ENCODE data around the gene CENPO. TPM values are rescaled to one million over a fixed set of nuclear protein-coding genes. Genes with fewer than 3 reads are reported as not detected.

Gene CENPO
- total RNA-seq, 1 experiment from 2014 or later = 33.0 TPM

DNA sequence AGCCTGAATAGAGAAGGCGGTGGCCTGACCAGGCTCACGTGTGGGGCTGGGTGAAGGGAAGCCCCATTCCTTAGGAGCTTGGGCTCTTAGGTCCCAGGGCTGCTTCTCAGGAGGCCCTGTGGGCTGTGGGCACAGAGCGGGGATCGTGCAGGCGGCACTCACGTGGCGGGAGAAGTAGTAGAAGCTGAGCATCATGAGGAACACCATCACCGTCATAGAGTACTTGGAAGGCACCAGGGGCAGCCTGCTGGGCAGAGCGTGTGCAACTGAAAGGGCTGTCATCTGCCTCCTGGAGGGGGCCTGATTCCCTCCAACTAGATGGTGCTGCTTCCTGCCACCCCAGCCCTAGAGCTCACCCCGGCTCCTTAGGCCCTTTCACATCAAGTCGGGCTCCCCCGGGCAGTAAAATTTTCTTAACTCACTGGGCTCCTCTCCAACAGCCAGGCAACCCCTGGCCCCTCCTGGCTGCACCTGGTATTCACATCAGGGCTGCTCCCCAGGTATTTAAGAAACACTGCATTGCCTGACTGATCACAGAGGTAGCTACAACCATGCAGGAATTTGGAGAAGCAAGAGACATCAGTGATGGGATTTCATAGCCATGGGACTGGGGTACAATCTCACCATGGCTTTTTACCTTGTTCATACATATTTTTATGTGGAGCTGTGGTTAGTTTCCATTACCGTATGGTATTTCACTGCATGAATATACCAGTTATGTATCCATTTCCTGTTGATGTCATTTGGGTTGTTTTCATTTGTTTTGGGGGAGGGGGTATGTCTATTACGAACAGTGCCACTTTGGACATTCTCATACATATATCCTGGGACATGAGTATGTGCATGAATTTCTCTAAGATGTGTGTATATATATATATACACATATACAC lies 32.9 kb downstream of the CENPO start:
- POLR2A ChIA-PET (ENCODE audit: unreplicated experiment) = no interaction called here
- Histone ChIP-seq H3K9me2 (ENCODE audit: insufficient read depth) (no peaks in the 10 kb centered on the region), H3F3A (ENCODE audit: insufficient read depth, low read depth) (peaks cover 5% of the 10 kb centered on the region; the same call in 1 of the 2 replicates), H3K27me3 (ENCODE audit: insufficient read depth, low read depth) (no peaks in the 10 kb centered on the region), H3K27ac (no peak overlapping the region), H3K4me3 (no peak overlapping the region), H3K9me3 (ENCODE audit: insufficient read depth, low read depth) (no peaks in the 10 kb centered on the region), H4K20me1 (ENCODE audit: insufficient read depth) (no peaks in the 10 kb centered on the region), H3K36me3 (ENCODE audit: low read depth) (no peaks in the 10 kb centered on the region; the same call in 1 of the 2 replicates), H3K4me1 (replicated peaks; ENCODE audit: insufficient read depth) (no peaks in the 10 kb centered on the region), H2AFZ (no peak overlapping the region), H3K79me2 (ENCODE audit: low read depth) (no peaks in the 10 kb centered on the region), H3K4me2 (no peak overlapping the region)
- BruUV-seq (replicated peaks) = no TSS peak
- no peak for DNase-seq
- CTCF ChIA-PET = interaction anchor here (1.0 kb wide), 1 partner anchor 33 kb away, joined by 3 read pairs; the partner anchor contains the start of genes CENPO and PTRHD1
- intact Hi-C loops (cut with micrococcal nuclease; ENCODE audit: unreplicated experiment) = loop anchor here (2.0 to 5.0 kb wide), 2 partner anchors 213 to 599 kb away; no protein-coding TSS in a partner anchor
- no peak for TF ChIP-seq EZH2 (IDR thresholded peaks at IDR 0.05; ENCODE audit: low read depth)
- TF ChIP-seq, protein P1, sequence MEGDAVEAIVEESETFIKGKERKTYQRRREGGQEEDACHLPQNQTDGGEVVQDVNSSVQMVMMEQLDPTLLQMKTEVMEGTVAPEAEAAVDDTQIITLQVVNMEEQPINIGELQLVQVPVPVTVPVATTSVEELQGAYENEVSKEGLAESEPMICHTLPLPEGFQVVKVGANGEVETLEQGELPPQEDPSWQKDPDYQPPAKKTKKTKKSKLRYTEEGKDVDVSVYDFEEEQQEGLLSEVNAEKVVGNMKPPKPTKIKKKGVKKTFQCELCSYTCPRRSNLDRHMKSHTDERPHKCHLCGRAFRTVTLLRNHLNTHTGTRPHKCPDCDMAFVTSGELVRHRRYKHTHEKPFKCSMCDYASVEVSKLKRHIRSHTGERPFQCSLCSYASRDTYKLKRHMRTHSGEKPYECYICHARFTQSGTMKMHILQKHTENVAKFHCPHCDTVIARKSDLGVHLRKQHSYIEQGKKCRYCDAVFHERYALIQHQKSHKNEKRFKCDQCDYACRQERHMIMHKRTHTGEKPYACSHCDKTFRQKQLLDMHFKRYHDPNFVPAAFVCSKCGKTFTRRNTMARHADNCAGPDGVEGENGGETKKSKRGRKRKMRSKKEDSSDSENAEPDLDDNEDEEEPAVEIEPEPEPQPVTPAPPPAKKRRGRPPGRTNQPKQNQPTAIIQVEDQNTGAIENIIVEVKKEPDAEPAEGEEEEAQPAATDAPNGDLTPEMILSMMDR (conservative IDR thresholded peaks at IDR 0.05) = no peak

DNA sequence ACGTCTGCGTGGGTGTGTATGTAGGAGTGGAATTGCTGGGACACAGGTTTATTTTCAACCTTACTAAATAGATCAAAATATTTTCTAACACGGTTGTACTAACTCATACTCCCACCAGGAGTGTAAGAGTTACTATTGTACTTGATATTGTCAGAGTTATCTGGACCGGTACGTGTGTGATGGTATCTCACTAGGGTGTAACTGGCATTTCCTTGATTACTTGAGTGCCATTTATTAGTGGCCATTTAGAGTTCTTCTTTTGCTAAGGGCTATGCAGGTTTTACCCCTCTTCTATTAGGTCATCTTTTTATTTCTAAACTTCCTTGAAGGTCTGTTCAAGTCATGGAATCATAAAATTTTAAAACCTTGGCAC lies 33.5 kb downstream of the CENPO start:
- Histone ChIP-seq H3K4me1 (replicated peaks; ENCODE audit: insufficient read depth) (no peaks in the 10 kb centered on the region), H3K9me2 (ENCODE audit: insufficient read depth) (no peaks in the 10 kb centered on the region), H3K4me2 (no peak overlapping the region), H4K20me1 (ENCODE audit: insufficient read depth) (no peaks in the 10 kb centered on the region), H3F3A (ENCODE audit: insufficient read depth, low read depth) (peaks cover 5% of the 10 kb centered on the region; the same call in 1 of the 2 replicates), H3K9me3 (ENCODE audit: insufficient read depth, low read depth) (no peaks in the 10 kb centered on the region), H3K79me2 (ENCODE audit: low read depth) (no peaks in the 10 kb centered on the region), H2AFZ (no peak overlapping the region), H3K27me3 (ENCODE audit: insufficient read depth, low read depth) (no peaks in the 10 kb centered on the region), H3K27ac (no peak overlapping the region), H3K36me3 (ENCODE audit: low read depth) (no peaks in the 10 kb centered on the region; the same call in 1 of the 2 replicates), H3K4me3 (no peak overlapping the region)
- ChIA-PET POLR2A (ENCODE audit: unreplicated experiment) (no interaction called here), CTCF (interaction anchor here (1.0 to 1.6 kb wide), 3 partner anchors 34 to 404 kb away, joined by 3 to 6 read pairs (median 6); partner anchors contain the start of genes CENPO and PTRHD1)
- TF ChIP-seq, protein P1 (conservative IDR thresholded peaks at IDR 0.05) = no peak
- no peak for TF ChIP-seq EZH2 (IDR thresholded peaks at IDR 0.05; ENCODE audit: low read depth)
- intact Hi-C loops (cut with micrococcal nuclease; ENCODE audit: unreplicated experiment) = loop anchor here (1.0 to 5.0 kb wide), 4 partner anchors 214 to 599 kb away; no protein-coding TSS in a partner anchor
- DNase-seq = no peak
- BruUV-seq (replicated peaks) = no TSS peak

DNA sequence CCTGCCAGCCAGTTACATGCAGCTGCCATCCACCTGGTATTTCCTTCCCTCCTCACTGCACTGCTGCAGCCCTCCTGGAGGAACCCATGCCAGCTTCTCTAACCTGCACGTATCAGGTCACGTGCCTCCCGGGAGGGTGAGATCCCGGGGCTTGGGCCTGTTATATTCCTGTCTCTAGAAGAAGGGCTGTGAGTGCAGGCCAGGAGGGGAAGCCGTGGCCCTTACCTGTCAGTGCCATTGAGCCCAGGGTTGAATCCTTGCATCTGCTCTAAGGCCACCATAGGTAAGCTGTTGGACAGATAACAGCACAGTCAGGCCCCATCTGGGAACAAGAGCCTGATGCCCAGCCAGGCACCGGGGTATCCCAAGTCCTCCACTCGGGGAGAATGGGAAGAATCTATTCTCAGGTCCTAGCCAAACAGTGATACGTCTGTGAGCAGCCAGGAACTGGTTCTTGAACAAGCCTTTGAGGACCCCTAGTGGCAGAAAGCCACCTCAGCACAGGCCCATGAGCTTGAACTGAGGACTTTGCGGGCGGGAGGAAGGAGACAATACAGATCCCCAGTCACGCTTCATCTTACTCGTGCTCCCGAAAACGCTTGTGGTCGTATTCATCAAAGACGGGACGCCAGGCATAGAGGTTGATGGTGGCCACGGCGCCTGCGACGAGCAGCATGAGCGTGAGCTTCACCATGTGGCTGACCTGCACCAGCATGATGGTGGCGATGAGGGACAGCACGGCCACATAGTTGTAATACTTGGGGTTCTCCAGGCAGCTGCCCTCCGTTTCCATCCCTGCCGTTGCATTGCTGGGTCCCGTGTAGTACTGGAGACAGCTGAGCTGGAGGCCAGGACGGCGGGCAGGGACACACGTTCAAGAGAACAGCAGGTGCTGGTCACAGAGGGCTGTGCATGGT lies 34.4 kb downstream of the CENPO start:
- Histone ChIP-seq H3F3A (ENCODE audit: insufficient read depth, low read depth) (peaks cover 5% of the 10 kb centered on the region; the same call in 1 of the 2 replicates), H3K79me2 (ENCODE audit: low read depth) (no peaks in the 10 kb centered on the region), H3K4me1 (replicated peaks; ENCODE audit: insufficient read depth) (no peaks in the 10 kb centered on the region), H2AFZ (no peak overlapping the region), H3K9me2 (ENCODE audit: insufficient read depth) (no peaks in the 10 kb centered on the region), H3K27ac (no peak overlapping the region), H3K4me3 (no peak overlapping the region), H4K20me1 (ENCODE audit: insufficient read depth) (no peaks in the 10 kb centered on the region), H3K36me3 (ENCODE audit: low read depth) (no peaks in the 10 kb centered on the region), H3K4me2 (no peak overlapping the region), H3K9me3 (ENCODE audit: insufficient read depth, low read depth) (no peaks in the 10 kb centered on the region), H3K27me3 (ENCODE audit: insufficient read depth, low read depth) (no peaks in the 10 kb centered on the region)
- CTCF ChIA-PET = interaction anchor here (0.6 to 1.6 kb wide), 6 partner anchors 125 to 1657 kb away, joined by 3 to 7 read pairs (median 4); no protein-coding TSS in a partner anchor
- POLR2A ChIA-PET (ENCODE audit: unreplicated experiment) = no interaction called here
- intact Hi-C loops (cut with micrococcal nuclease; ENCODE audit: unreplicated experiment) = loop anchor here (1.0 to 5.0 kb wide), 4 partner anchors 215 to 600 kb away; no protein-coding TSS in a partner anchor
- TF ChIP-seq EZH2 (IDR thresholded peaks at IDR 0.05; ENCODE audit: low read depth) = no peak
- TF ChIP-seq, protein P1 (conservative IDR thresholded peaks at IDR 0.05) = peak; percentile 92
- peak; percentile 49 to 64 for DNase-seq
- BruUV-seq (replicated peaks) = no TSS peak
